ENCODE results near the gene SRPK2. TPM values are rescaled to one million over a fixed set of nuclear protein-coding genes. Genes with fewer than 3 reads are reported as not detected.

Gene SRPK2
- total RNA-seq, 4 donors from 2014 or later: 39.6 to 66.9 (median 45.6) TPM

- TF ChIP-seq, protein P1, sequence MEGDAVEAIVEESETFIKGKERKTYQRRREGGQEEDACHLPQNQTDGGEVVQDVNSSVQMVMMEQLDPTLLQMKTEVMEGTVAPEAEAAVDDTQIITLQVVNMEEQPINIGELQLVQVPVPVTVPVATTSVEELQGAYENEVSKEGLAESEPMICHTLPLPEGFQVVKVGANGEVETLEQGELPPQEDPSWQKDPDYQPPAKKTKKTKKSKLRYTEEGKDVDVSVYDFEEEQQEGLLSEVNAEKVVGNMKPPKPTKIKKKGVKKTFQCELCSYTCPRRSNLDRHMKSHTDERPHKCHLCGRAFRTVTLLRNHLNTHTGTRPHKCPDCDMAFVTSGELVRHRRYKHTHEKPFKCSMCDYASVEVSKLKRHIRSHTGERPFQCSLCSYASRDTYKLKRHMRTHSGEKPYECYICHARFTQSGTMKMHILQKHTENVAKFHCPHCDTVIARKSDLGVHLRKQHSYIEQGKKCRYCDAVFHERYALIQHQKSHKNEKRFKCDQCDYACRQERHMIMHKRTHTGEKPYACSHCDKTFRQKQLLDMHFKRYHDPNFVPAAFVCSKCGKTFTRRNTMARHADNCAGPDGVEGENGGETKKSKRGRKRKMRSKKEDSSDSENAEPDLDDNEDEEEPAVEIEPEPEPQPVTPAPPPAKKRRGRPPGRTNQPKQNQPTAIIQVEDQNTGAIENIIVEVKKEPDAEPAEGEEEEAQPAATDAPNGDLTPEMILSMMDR (IDR thresholded peaks at IDR 0.05; ENCODE audit: low read depth): no peak
Measured at GRCh38 chr7:105222953-105223352, 165.8 kb downstream of the SRPK2 start.

GRCh38 chr7:105219771-105220160 lies 169.0 kb downstream of the SRPK2 start:
- TF ChIP-seq, protein P1 (IDR thresholded peaks at IDR 0.05; ENCODE audit: low read depth): no peak

DNA sequence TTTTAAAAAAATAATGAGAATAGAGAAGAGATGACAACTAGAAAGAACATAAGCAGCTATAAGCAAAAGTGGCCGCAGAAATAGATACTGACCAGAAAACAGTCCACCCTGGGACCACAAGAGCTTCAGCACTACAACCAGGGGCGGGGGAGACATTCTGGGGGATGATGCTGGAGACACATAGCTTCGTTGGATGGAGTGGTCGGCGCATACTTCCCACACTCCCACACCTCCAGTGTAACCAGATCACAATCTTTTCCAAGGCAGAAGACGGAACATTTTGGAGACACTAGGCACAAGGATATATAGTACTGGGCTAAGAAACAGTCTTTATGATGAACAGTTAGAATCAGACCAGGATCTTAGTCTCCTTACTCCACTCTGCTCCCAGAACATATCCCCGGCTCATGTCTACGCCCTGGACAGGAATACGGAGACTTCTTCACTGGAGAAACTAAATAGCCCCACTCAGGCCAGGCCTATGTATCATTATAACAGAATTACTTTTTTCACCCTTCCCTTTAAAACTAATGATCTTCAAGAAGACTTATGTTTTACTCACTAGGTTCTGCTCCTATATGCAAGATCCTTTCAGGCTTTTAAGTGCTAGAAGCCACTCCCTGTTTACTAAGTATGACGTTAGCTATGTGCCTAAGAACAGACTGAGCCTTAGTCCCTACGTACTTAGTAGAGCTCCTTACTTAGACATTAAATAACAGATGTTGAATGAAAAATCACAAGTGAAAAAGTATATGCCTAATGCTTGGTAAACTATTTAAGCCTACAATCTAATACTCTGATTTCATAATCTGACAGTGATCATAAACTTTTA lies 169.6 kb downstream of the SRPK2 start:
- TF ChIP-seq, protein P1 (IDR thresholded peaks at IDR 0.05; ENCODE audit: low read depth): no peak

DNA sequence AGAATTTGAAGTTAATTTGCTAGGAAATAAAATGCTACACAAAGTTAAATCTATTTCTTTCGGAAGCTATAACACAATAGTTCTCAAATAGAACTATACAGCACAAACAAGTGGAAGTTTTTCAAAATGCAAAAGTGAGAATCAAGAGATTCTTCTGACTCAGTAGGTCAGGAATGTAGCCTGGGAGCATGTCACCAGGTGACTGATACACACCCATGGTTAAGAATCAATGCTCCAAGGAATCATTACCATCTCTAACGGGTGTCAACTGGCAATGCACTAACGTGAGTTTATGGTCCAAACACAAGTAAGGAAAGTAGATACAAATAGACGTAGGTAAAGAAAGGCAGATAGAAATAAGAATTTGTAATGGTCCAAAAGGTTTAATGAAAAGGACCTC lies 170.5 kb downstream of the SRPK2 start:
- TF ChIP-seq, protein P1 (IDR thresholded peaks at IDR 0.05; ENCODE audit: low read depth): no peak

DNA sequence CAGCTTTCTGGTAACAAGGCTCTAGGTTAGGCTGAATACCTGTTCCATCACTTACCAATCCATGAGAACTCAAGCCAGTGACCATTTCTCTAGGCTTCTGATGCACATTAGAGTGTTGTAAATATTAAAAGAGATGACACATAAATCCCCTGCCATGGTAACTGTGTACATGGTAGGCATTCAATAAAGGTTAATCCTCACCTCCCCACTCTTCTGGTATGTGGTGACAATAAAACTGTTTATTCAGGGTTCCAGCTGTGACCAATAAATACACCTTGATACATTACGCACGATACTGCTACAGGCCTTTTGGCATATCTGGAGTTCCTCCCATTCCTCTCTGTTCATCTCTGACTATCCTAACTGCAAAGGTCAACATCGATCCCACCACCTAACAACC lies 171.9 kb downstream of the SRPK2 start:
- TF ChIP-seq, protein P1 (IDR thresholded peaks at IDR 0.05; ENCODE audit: low read depth): no peak

GRCh38 chr7:105215821-105216220 lies 172.9 kb downstream of the SRPK2 start:
- TF ChIP-seq, protein P1 (IDR thresholded peaks at IDR 0.05; ENCODE audit: low read depth): no peak

DNA sequence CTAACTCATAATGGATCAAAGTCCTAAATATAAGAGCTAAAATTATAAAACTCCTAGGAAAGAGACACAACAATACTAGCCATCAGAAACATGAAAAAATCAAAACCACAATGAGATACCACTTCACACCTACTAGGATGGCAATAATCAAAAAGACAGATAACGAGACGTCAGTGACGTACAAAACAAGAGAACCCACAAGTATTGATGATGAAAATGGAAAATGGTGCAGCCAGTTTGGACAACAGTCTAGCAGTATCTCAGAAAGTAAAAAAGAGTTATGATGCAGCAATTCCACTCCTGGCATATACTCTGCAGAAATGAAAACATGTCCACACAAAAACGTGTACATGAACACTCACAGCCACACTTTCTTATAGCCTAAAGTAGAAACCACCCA lies 173.5 kb downstream of the SRPK2 start:
- TF ChIP-seq, protein P1 (IDR thresholded peaks at IDR 0.05; ENCODE audit: low read depth): no peak

All from subcutaneous adipose tissue (tissue), 4 donors.